ENCODE results near the gene PTPN3. TPM values are rescaled to one million over a fixed set of nuclear protein-coding genes. Genes with fewer than 3 reads are reported as not detected.
"Not testable (repeated sequence)": the region's sequence is repeated elsewhere in the genome, so short reads cannot be mapped to it uniquely, and the experiment has no call there.

The PTPN3 gene
- total RNA-seq, 1 donor from 2014 or later, result 7.8 TPM

DNA sequence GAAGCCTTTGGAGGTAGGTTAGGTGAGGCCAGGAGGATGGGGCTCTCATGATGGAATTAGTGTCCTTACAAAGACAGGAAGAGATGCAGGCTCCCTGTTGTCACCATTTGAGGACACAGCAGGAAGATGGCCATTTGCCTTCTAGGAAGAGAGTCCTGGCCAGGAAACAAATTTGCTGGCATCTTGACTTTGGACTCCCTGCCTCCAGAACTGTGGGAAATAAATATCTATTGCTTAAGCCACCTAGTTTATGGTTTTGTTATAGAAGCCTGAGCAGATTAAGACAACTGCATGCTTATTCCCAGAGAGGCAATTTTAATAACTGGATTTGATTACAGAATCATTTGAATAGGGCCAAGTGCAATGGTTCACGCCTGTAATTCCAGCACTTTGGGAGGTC is 126.7 kb downstream of the PTPN3 start:
- H3K36me3 ChIP-seq (ENCODE audit: control insufficient read depth in 3 of 3, insufficient read depth in 3 of 3, low read length in 3 of 3), result no peaks in the 10 kb centered on the region
- no peaks in the 10 kb centered on the region for H3K9me3 ChIP-seq (ENCODE audit: control insufficient read depth in 3 of 3, low read length in 3 of 3)
- no peak overlapping the region for H3K9ac ChIP-seq (ENCODE audit: low read depth in 1 of 3, low read length in 3 of 3)
- no peaks in the 10 kb centered on the region for H3K4me1 ChIP-seq (ENCODE audit: control insufficient read depth in 3 of 3, insufficient read depth in 3 of 3, low read length in 3 of 3)
- no peak overlapping the region for H3K27ac ChIP-seq (ENCODE audit: low read depth, low read length)
- H3K4me3 ChIP-seq (ENCODE audit: low read length in 3 of 3), result no peak overlapping the region
- no peaks in the 10 kb centered on the region for H3K27me3 ChIP-seq (ENCODE audit: control insufficient read depth in 3 of 3, insufficient read depth in 3 of 3, low read length in 3 of 3)

DNA sequence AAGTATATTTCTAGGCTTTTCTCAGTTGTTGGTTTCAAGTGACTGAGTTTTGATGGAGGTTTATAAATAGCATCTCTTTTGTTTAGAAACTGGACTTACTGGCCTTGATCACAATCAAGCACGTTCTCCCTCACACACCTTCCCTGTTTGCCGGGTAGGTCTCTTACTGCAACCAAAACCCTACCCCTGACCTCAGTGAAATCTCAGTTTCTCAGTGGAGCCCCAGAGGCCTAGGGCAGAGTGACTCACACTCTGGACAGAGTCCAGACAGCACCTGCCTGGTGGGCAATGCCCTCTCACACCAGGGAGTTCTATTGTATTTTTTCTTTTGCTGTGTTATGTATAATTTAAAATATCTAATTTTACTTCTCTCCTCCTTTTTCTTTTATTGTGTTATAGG is 128.8 kb downstream of the PTPN3 start:
- H3K4me3 ChIP-seq (ENCODE audit: low read length in 3 of 3), result no peak overlapping the region
- H3K4me1 ChIP-seq (ENCODE audit: control insufficient read depth in 3 of 3, insufficient read depth in 3 of 3, low read length in 3 of 3), result no peaks in the 10 kb centered on the region
- H3K27ac ChIP-seq (ENCODE audit: low read depth, low read length), result no peak overlapping the region
- no peak overlapping the region for H3K9ac ChIP-seq (ENCODE audit: low read depth in 1 of 3, low read length in 3 of 3)
- H3K9me3 ChIP-seq (ENCODE audit: control insufficient read depth in 3 of 3, low read length in 3 of 3), result no peaks in the 10 kb centered on the region
- H3K27me3 ChIP-seq (ENCODE audit: control insufficient read depth in 3 of 3, insufficient read depth in 3 of 3, low read length in 3 of 3), result no peaks in the 10 kb centered on the region
- H3K36me3 ChIP-seq (ENCODE audit: control insufficient read depth in 3 of 3, insufficient read depth in 3 of 3, low read length in 3 of 3), result no peaks in the 10 kb centered on the region

DNA sequence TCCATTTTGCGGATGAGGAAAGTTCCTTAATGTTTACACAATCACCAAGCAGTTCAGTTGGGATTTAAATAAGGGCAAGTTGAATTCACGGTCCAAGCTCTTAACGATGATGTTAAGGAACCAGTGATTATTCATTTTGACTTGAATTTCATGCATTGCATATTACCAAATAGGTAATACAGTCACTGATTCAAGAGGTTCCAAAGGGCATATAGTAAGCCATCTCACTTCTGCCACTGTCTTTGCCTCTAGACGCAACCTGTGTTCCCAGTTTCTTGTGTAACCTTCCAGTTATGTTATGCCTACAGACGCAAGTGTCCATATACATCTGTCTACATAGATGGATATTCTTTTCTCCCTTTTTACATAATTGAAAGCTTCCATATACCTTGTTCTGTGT is 137.3 kb downstream of the PTPN3 start:
- Histone ChIP-seq H3K27ac (ENCODE audit: low read depth, low read length) (no peak overlapping the region), H3K4me1 (ENCODE audit: control insufficient read depth in 3 of 3, insufficient read depth in 3 of 3, low read length in 3 of 3) (no peaks in the 10 kb centered on the region), H3K9ac (ENCODE audit: low read depth in 1 of 3, low read length in 3 of 3) (no peak overlapping the region), H3K9me3 (ENCODE audit: control insufficient read depth in 3 of 3, low read length in 3 of 3) (no peaks in the 10 kb centered on the region), H3K36me3 (ENCODE audit: control insufficient read depth in 3 of 3, insufficient read depth in 3 of 3, low read length in 3 of 3) (no peaks in the 10 kb centered on the region), H3K4me3 (ENCODE audit: low read length in 3 of 3) (no peak overlapping the region), H3K27me3 (ENCODE audit: control insufficient read depth in 3 of 3, insufficient read depth in 3 of 3, low read length in 3 of 3) (peaks cover 0 to 6% (median 4%) of the 10 kb centered on the region in 3 donors)

GRCh38 chr9:109358968-109359603 is 139.0 kb downstream of the PTPN3 start:
- H3K4me1 ChIP-seq (ENCODE audit: control insufficient read depth in 3 of 3, insufficient read depth in 3 of 3, low read length in 3 of 3); H3K27ac ChIP-seq (ENCODE audit: low read depth, low read length): not testable (repeated sequence)
- peaks cover 0 to 11% (median 7%) of the 10 kb centered on the region in 3 donors for H3K27me3 ChIP-seq (ENCODE audit: control insufficient read depth in 3 of 3, insufficient read depth in 3 of 3, low read length in 3 of 3)

DNA sequence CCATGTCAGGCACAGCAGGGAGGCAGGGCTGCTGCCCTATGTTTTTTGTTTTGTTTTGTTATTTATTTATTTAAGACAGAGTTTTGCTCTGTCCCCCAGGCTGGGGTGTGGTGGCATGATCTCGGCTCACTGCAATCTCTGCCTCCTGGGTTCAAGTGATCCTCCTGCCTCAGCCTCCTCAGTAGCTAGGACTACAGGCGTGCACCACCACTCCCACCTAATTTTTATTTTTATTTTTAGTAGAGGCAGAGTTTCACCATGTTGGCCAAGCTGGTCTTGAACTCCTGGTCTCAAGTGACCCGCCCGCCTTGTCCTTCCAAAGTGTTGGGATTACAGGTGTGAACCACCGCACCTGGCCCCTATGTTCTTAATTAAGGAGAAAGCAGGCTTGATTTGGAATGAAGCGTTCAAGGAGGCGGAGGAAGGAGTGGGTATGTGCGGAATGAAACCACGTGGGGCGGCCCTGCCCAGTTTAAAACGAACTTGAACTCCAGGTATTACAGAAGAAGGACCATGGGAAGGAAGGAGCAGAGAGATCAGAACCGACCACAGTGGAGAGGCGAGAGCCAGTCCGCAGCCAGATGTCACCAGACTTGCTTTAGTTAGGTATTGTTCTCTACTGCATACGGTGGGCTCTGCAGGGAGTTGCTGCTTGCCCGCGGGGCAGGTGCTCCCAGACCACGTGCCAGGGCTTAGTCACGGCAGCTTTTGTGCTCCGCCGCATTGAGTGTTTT is 142.4 kb downstream of the PTPN3 start:
- Histone ChIP-seq H3K27me3 (ENCODE audit: control insufficient read depth in 3 of 3, insufficient read depth in 3 of 3, low read length in 3 of 3) (peaks cover 0 to 11% (median 11%) of the 10 kb centered on the region in 3 donors), H3K36me3 (ENCODE audit: control insufficient read depth in 3 of 3, insufficient read depth in 3 of 3, low read length in 3 of 3) (no peaks in the 10 kb centered on the region), H3K9me3 (ENCODE audit: control insufficient read depth in 3 of 3, low read length in 3 of 3) (no peaks in the 10 kb centered on the region), H3K4me1 (ENCODE audit: control insufficient read depth in 3 of 3, insufficient read depth in 3 of 3, low read length in 3 of 3) (no peaks in the 10 kb centered on the region), H3K27ac (ENCODE audit: low read depth, low read length) (no peak overlapping the region), H3K4me3 (ENCODE audit: low read length in 3 of 3) (no peak overlapping the region), H3K9ac (ENCODE audit: low read depth in 1 of 3, low read length in 3 of 3) (no peak overlapping the region)

More at GRCh38 chr9:109358968-109359603, 139.0 kb downstream of the PTPN3 start:
- H3K36me3 ChIP-seq (ENCODE audit: control insufficient read depth in 3 of 3, insufficient read depth in 3 of 3, low read length in 3 of 3); H3K9ac ChIP-seq (ENCODE audit: low read depth in 1 of 3, low read length in 3 of 3); H3K4me3 ChIP-seq (ENCODE audit: low read length in 3 of 3); H3K9me3 ChIP-seq (ENCODE audit: control insufficient read depth in 3 of 3, low read length in 3 of 3): not testable (repeated sequence)

DNA sequence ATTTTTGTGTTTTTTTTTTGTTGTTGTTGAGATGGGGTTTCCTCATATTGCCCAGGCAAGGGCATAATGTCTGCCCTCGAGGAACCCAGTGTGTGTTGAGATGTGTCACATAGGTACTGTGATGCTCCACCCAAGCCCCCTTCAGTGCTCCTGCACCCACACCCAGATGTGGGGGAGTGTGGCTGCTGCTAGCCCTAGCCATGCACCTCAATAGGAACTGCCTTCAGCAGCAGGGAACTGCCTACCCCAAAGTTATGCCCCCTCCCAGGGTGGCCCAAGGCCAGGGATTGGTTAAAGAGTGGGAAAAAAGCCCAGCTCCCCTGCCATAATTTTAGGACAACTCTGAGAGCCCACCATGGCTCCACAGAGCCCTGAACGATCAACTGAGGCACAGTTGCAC is 143.9 kb downstream of the PTPN3 start:
- Histone ChIP-seq H3K4me1 (ENCODE audit: control insufficient read depth in 3 of 3, insufficient read depth in 3 of 3, low read length in 3 of 3) (no peaks in the 10 kb centered on the region), H3K9me3 (ENCODE audit: control insufficient read depth in 3 of 3, low read length in 3 of 3) (no peaks in the 10 kb centered on the region), H3K9ac (ENCODE audit: low read depth in 1 of 3, low read length in 3 of 3) (no peak overlapping the region), H3K4me3 (ENCODE audit: low read length in 3 of 3) (no peak overlapping the region), H3K27ac (ENCODE audit: low read depth, low read length) (no peak overlapping the region), H3K27me3 (ENCODE audit: control insufficient read depth in 3 of 3, insufficient read depth in 3 of 3, low read length in 3 of 3) (peaks cover 0 to 11% (median 11%) of the 10 kb centered on the region in 3 donors), H3K36me3 (ENCODE audit: control insufficient read depth in 3 of 3, insufficient read depth in 3 of 3, low read length in 3 of 3) (no peaks in the 10 kb centered on the region)

- no peak overlapping the region for H3K9ac ChIP-seq (ENCODE audit: low read depth in 1 of 3, low read length in 3 of 3)
- H3K36me3 ChIP-seq (ENCODE audit: control insufficient read depth in 3 of 3, insufficient read depth in 3 of 3, low read length in 3 of 3), result no peaks in the 10 kb centered on the region
- H3K27me3 ChIP-seq (ENCODE audit: control insufficient read depth in 3 of 3, insufficient read depth in 3 of 3, low read length in 3 of 3), result peaks cover 0 to 11% (median 10%) of the 10 kb centered on the region in 3 donors
- H3K27ac ChIP-seq (ENCODE audit: low read depth, low read length), result no peak overlapping the region
- no peaks in the 10 kb centered on the region for H3K4me1 ChIP-seq (ENCODE audit: control insufficient read depth in 3 of 3, insufficient read depth in 3 of 3, low read length in 3 of 3)
- H3K9me3 ChIP-seq (ENCODE audit: control insufficient read depth in 3 of 3, low read length in 3 of 3), result no peaks in the 10 kb centered on the region
- no peak overlapping the region for H3K4me3 ChIP-seq (ENCODE audit: low read length in 3 of 3)
Observed at GRCh38 chr9:109351032-109351431, 147.1 kb downstream of the PTPN3 start.

DNA sequence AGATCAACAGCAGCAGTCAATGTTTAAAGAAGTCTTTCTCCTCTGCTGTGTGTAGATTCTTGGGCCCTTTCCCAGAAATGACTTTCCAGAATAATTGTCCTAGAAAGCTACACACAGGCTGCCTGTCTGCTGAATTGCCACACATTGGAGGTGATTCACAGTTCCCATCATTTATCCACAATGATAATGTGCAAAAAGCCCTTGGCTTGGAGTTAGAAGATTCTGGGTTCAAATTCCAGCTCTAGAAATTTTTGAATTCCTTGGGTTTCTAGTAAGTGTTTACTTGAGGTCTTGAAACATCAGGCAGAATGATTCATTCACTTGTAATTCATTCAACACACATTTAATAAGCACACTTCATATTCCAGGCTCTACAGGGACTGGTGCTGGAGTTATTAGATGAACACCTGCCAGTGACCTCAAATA is 148.7 kb downstream of the PTPN3 start:
- Histone ChIP-seq H3K27me3 (ENCODE audit: control insufficient read depth in 3 of 3, insufficient read depth in 3 of 3, low read length in 3 of 3) (peaks cover 0 to 7% (median 2%) of the 10 kb centered on the region in 3 donors), H3K27ac (ENCODE audit: low read depth, low read length) (no peak overlapping the region), H3K9ac (ENCODE audit: low read depth in 1 of 3, low read length in 3 of 3) (no peak overlapping the region), H3K36me3 (ENCODE audit: control insufficient read depth in 3 of 3, insufficient read depth in 3 of 3, low read length in 3 of 3) (no peaks in the 10 kb centered on the region), H3K9me3 (ENCODE audit: control insufficient read depth in 3 of 3, low read length in 3 of 3) (no peaks in the 10 kb centered on the region), H3K4me1 (ENCODE audit: control insufficient read depth in 3 of 3, insufficient read depth in 3 of 3, low read length in 3 of 3) (no peaks in the 10 kb centered on the region), H3K4me3 (ENCODE audit: low read length in 3 of 3) (no peak overlapping the region)

- no peaks in the 10 kb centered on the region for H3K4me1 ChIP-seq (ENCODE audit: control insufficient read depth in 3 of 3, insufficient read depth in 3 of 3, low read length in 3 of 3)
- H3K36me3 ChIP-seq (ENCODE audit: control insufficient read depth in 3 of 3, insufficient read depth in 3 of 3, low read length in 3 of 3), result no peaks in the 10 kb centered on the region
- H3K4me3 ChIP-seq (ENCODE audit: low read length in 3 of 3), result no peak overlapping the region
- no peak overlapping the region for H3K9ac ChIP-seq (ENCODE audit: low read depth in 1 of 3, low read length in 3 of 3)
- no peak overlapping the region for H3K27ac ChIP-seq (ENCODE audit: low read depth, low read length)
- H3K27me3 ChIP-seq (ENCODE audit: control insufficient read depth in 3 of 3, insufficient read depth in 3 of 3, low read length in 3 of 3), result peaks cover 0 to 9% (median 2%) of the 10 kb centered on the region in 3 donors
- H3K9me3 ChIP-seq (ENCODE audit: control insufficient read depth in 3 of 3, low read length in 3 of 3), result no peaks in the 10 kb centered on the region
Observed at GRCh38 chr9:109346904-109347303, 151.2 kb downstream of the PTPN3 start.

- Histone ChIP-seq H3K36me3 (ENCODE audit: control insufficient read depth in 3 of 3, insufficient read depth in 3 of 3, low read length in 3 of 3) (no peaks in the 10 kb centered on the region), H3K9ac (ENCODE audit: low read depth in 1 of 3, low read length in 3 of 3) (no peak overlapping the region), H3K4me3 (ENCODE audit: low read length in 3 of 3) (no peak overlapping the region), H3K9me3 (ENCODE audit: control insufficient read depth in 3 of 3, low read length in 3 of 3) (no peaks in the 10 kb centered on the region), H3K27ac (ENCODE audit: low read depth, low read length) (no peak overlapping the region), H3K4me1 (ENCODE audit: control insufficient read depth in 3 of 3, insufficient read depth in 3 of 3, low read length in 3 of 3) (no peaks in the 10 kb centered on the region), H3K27me3 (ENCODE audit: control insufficient read depth in 3 of 3, insufficient read depth in 3 of 3, low read length in 3 of 3) (peaks cover 0 to 8% (median 2%) of the 10 kb centered on the region in 3 donors)
Observed at GRCh38 chr9:109344866-109345265, 153.2 kb downstream of the PTPN3 start.

All from skeletal muscle tissue (tissue), 4 donors.